ENCODE results near the gene TPM1. TPM values are rescaled to one million over a fixed set of nuclear protein-coding genes. Genes with fewer than 3 reads are reported as not detected.

Gene TPM1
- total RNA-seq, 1 experiment from 2014 or later: 421 TPM

DNA sequence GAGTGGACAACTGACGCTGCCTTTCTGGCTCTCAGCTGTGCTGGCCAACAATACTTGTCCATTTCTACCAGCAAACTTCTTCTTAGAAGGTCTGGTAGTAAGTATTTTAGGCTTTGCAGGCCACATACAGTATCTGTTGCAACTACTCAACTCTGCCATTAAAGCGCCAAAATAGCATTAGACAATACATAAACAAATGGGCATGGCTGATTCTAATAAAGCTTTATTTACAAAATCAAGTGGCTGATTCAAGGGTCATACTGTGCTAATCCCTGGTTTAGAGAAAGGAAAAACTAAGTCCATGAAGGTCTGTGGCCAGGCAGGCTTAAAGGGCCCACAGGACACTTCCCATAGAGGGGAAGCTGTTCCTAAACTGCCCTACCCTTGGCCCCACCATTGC is 26.3 kb upstream of the TPM1 start (continued):
- TF ChIP-seq CBFB (CRISPR knock-in tag; IDR thresholded peaks at IDR 0.05; ENCODE audit: low read depth) (no peak), SMAD4 (CRISPR knock-in tag; IDR thresholded peaks at IDR 0.05) (no peak), E2F1 (CRISPR knock-in tag; IDR thresholded peaks at IDR 0.05) (no peak), SMAD3 (CRISPR knock-in tag; IDR thresholded peaks at IDR 0.05; ENCODE audit: borderline replicate concordance) (no peak), GRHL2 (CRISPR knock-in tag; IDR thresholded peaks at IDR 0.05; ENCODE audit: insufficient replicate concordance, severe bottlenecking) (no peak)
- TF ChIP-seq, protein P1, sequence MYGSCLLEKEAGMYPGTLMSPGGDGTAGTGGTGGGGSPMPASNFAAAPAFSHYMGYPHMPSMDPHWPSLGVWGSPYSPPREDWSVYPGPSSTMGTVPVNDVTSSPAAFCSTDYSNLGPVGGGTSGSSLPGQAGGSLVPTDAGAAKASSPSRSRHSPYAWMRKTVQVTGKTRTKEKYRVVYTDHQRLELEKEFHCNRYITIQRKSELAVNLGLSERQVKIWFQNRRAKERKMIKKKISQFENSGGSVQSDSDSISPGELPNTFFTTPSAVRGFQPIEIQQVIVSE (CRISPR knock-in tag; IDR thresholded peaks at IDR 0.05; ENCODE audit: borderline replicate concordance): no peak

DNA sequence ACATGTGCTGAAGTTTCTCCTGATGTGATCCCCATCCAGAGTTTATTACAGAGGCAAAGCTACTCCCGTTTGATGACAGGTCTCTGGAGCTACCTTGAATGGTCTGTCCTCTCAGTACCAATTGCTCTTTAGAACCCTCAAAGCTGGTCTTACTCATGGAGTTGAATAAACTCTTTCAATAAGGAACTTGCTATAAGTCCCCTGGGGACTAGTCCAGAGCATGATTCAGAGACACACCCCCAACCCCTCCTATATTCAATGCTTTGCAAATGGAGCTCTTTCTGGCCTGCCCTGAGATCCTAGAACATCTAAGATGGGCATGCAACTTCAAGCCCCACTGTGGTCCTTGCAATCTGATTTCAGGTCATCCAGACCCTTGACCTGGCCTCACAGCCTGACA is 23.9 kb upstream of the TPM1 start:
- no peak overlapping the region for H3K4me3 Mint-ChIP-seq
- H3K9me3 Mint-ChIP-seq: peaks cover 4% of the 10 kb centered on the region; the same call in 1 of the 2 replicates
- no peak for DNase-seq (ENCODE audit: low spot score)
- no peaks in the 10 kb centered on the region; the same call in 1 of the 2 replicates for H3K27me3 Mint-ChIP-seq (ENCODE audit: low read depth)
- H3K36me3 Mint-ChIP-seq: no peaks in the 10 kb centered on the region
- H3K4me1 Mint-ChIP-seq: peaks cover 13% of the 10 kb centered on the region
- CTCF ChIA-PET: interaction anchor here (1.2 kb wide), 1 partner anchor 29 kb away, joined by 6 read pairs; no protein-coding TSS in a partner anchor
- H3K27ac Mint-ChIP-seq: no peak overlapping the region
- POLR2A ChIA-PET: no interaction called here
- no peak for ATAC-seq
- TF ChIP-seq NFATC4 (CRISPR knock-in tag; IDR thresholded peaks at IDR 0.05): no peak
- TF ChIP-seq ZNF138 (CRISPR knock-in tag; conservative IDR thresholded peaks at IDR 0.05): no peak
- TF ChIP-seq MLX (CRISPR knock-in tag; IDR thresholded peaks at IDR 0.05): no peak
- no peak for TF ChIP-seq USF2 (CRISPR knock-in tag; IDR thresholded peaks at IDR 0.05)
- no peak for TF ChIP-seq MYBL2 (CRISPR knock-in tag; IDR thresholded peaks at IDR 0.05)
- TF ChIP-seq, protein P2, sequence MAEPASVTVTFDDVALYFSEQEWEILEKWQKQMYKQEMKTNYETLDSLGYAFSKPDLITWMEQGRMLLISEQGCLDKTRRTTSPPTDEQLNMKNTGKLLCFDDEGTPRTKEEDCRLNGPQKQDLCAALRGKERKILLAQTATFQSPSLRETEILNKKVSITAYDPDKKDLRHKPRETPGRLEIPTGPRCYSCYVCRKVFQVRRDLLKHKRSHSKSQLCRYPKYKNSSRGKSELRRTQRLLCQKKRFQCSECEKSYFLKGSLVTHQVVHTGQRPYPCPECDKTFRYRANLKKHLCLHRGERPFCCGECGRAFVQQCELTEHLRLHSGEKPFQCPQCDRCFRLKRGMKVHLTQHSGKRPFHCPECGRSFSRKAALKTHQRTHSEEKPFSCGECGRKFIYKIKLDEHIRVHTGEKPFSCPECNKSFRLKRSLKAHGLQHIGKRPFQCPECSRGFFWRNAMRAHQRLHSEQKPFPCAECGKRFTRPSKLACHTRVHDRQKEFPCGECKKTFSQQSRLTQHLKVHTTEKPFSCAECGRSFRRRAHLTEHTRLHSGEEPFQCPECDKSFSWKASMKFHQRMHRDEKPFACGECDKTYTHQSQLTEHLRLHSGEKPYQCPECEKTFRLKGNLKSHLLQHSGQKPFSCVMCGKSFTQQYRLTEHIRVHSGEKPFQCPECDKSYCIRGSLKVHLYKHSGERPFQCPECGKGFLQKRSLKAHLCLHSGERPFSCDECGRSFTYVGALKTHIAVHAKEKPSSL (CRISPR knock-in tag; conservative IDR thresholded peaks at IDR 0.05): no peak
- TF ChIP-seq, protein P3, sequence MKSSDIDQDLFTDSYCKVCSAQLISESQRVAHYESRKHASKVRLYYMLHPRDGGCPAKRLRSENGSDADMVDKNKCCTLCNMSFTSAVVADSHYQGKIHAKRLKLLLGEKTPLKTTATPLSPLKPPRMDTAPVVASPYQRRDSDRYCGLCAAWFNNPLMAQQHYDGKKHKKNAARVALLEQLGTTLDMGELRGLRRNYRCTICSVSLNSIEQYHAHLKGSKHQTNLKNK (CRISPR knock-in tag; IDR thresholded peaks at IDR 0.05): no peak
- TF ChIP-seq ATF3 (CRISPR knock-in tag; conservative IDR thresholded peaks at IDR 0.05): no peak
- TF ChIP-seq, protein P4, sequence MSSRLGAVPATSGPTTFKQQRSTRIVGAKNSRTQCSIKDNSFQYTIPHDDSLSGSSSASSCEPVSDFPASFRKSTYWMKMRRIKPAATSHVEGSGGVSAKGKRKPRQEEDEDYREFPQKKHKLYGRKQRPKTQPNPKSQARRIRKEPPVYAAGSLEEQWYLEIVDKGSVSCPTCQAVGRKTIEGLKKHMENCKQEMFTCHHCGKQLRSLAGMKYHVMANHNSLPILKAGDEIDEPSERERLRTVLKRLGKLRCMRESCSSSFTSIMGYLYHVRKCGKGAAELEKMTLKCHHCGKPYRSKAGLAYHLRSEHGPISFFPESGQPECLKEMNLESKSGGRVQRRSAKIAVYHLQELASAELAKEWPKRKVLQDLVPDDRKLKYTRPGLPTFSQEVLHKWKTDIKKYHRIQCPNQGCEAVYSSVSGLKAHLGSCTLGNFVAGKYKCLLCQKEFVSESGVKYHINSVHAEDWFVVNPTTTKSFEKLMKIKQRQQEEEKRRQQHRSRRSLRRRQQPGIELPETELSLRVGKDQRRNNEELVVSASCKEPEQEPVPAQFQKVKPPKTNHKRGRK (CRISPR knock-in tag; IDR thresholded peaks at IDR 0.05; ENCODE audit: borderline replicate concordance): no peak
- TF ChIP-seq, protein P5, sequence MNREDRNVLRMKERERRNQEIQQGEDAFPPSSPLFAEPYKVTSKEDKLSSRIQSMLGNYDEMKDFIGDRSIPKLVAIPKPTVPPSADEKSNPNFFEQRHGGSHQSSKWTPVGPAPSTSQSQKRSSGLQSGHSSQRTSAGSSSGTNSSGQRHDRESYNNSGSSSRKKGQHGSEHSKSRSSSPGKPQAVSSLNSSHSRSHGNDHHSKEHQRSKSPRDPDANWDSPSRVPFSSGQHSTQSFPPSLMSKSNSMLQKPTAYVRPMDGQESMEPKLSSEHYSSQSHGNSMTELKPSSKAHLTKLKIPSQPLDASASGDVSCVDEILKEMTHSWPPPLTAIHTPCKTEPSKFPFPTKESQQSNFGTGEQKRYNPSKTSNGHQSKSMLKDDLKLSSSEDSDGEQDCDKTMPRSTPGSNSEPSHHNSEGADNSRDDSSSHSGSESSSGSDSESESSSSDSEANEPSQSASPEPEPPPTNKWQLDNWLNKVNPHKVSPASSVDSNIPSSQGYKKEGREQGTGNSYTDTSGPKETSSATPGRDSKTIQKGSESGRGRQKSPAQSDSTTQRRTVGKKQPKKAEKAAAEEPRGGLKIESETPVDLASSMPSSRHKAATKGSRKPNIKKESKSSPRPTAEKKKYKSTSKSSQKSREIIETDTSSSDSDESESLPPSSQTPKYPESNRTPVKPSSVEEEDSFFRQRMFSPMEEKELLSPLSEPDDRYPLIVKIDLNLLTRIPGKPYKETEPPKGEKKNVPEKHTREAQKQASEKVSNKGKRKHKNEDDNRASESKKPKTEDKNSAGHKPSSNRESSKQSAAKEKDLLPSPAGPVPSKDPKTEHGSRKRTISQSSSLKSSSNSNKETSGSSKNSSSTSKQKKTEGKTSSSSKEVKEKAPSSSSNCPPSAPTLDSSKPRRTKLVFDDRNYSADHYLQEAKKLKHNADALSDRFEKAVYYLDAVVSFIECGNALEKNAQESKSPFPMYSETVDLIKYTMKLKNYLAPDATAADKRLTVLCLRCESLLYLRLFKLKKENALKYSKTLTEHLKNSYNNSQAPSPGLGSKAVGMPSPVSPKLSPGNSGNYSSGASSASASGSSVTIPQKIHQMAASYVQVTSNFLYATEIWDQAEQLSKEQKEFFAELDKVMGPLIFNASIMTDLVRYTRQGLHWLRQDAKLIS (CRISPR knock-in tag; IDR thresholded peaks at IDR 0.05; ENCODE audit: borderline replicate concordance): no peak
- no peak for TF ChIP-seq NR1H2 (CRISPR knock-in tag; IDR thresholded peaks at IDR 0.05)
- TF ChIP-seq CTCF (IDR thresholded peaks at IDR 0.05): no peak
- TF ChIP-seq NFYB (CRISPR knock-in tag; conservative IDR thresholded peaks at IDR 0.05; ENCODE audit: low read depth): no peak
